Fibroblast of lung (primary cell): ENCODE measurements around the gene UCK2. TPM values are rescaled to one million over a fixed set of nuclear protein-coding genes. Genes with fewer than 3 reads are reported as not detected.
"Not testable (repeated sequence)": the region's sequence is repeated elsewhere in the genome, so short reads cannot be mapped to it uniquely, and the experiment has no call there.

ENCODE experiments used
- DNase-seq, 2 donors: peaks; one replicate each; pipeline versions ENCODE4 v3.0.0 to v3.0.0-alpha.2; 2010; ENCODE audit warnings: low read depth in 2 of 2
- H2AFZ ChIP-seq: 2 replicates; pipeline ENCODE4 v1.5.1; 2012; ENCODE audit warnings: low read length, control low read depth, inconsistent platforms
- H3K27ac ChIP-seq: 2 replicates; pipeline ENCODE4 v1.5.1; 2011; ENCODE audit warnings: low read length, control low read depth; ENCODE audit not compliant: insufficient read depth
- H3K27me3 ChIP-seq: 2 replicates; pipeline ENCODE4 v1.5.1; 2011; ENCODE audit warnings: mild to moderate bottlenecking, low read length; ENCODE audit not compliant: control insufficient read depth, insufficient read depth
- H3K36me3 ChIP-seq: 2 replicates; pipeline ENCODE4 v1.5.1; 2011; ENCODE audit warnings: low read length; ENCODE audit not compliant: control insufficient read depth, insufficient read depth
- H3K4me1 ChIP-seq: 2 replicates; pipeline ENCODE4 v1.5.1; 2011; ENCODE audit warnings: low read length; ENCODE audit not compliant: control insufficient read depth, insufficient read depth; ENCODE audit errors: extremely low read depth
- H3K4me2 ChIP-seq: 2 replicates; pipeline ENCODE4 v1.5.1; 2011; ENCODE audit warnings: low read length, control low read depth; ENCODE audit not compliant: insufficient read depth; ENCODE audit errors: extremely low read depth
- H3K4me3 ChIP-seq, 4 experiments: fragments of 200-600 bp in 1 of 4; sonication (generic) in 1 of 4; replicated peaks in 1 of 4; 2 replicates each; pipeline ENCODE4 v1.5.1; 2011 to 2016; ENCODE audit warnings: low read length in 4 of 4, low read depth in 3 of 4, mild to moderate bottlenecking in 3 of 4, control low read depth in 2 of 4, inconsistent platforms in 1 of 4, mixed read lengths in 1 of 4; ENCODE audit not compliant: insufficient read depth in 1 of 4; ENCODE audit errors: control extremely low read depth in 1 of 4
- H3K79me2 ChIP-seq: 2 replicates; pipeline ENCODE4 v1.5.1; 2012; ENCODE audit warnings: mild to moderate bottlenecking, low read length, inconsistent platforms; ENCODE audit not compliant: control insufficient read depth, insufficient read depth
- H3K9ac ChIP-seq: 2 replicates; pipeline ENCODE4 v1.5.1; 2011; ENCODE audit warnings: mild to moderate bottlenecking, low read length, control low read depth; ENCODE audit not compliant: insufficient read depth
- H3K9me3 ChIP-seq: 2 replicates; pipeline ENCODE4 v1.5.1; 2012; ENCODE audit warnings: low read depth, low read length; ENCODE audit not compliant: control insufficient read depth, insufficient read depth
- H4K20me1 ChIP-seq: 2 replicates; pipeline ENCODE4 v1.5.1; 2011; ENCODE audit warnings: low read length; ENCODE audit not compliant: control insufficient read depth, insufficient read depth; ENCODE audit errors: extremely low read depth
- EZH2 ChIP-seq: IDR thresholded peaks from 2 replicates; pipeline ENCODE4 v1.5.1; 2012; ENCODE audit warnings: low read length, control low read depth, mild to moderate bottlenecking; ENCODE audit errors: missing control alignments
- polyA minus RNA-seq: library from RNA; depleted of rRNA, polyadenylated mRNA; stranded (reverse); fragments of >200 nt; gene quantifications from 2 replicates; pipeline ENCODE4 v1.2.3, GENCODE V29; 2011; ENCODE audit warnings: low replicate concordance
- polyA plus RNA-seq, 2 donors: library from polyadenylated mRNA; depleted of rRNA in 1 of 2; stranded (reverse) in 1 of 2; unstranded in 1 of 2; fragments of >200 nt; gene quantifications; 2 replicates each; pipeline ENCODE4 v1.2.1, GENCODE V29; 2011 to 2012; ENCODE audit warnings: missing spikeins in 1 of 2
- total RNA-seq: library from RNA; depleted of rRNA; stranded (reverse); fragments of >200 nt; gene quantifications from 2 replicates; pipeline ENCODE4 v1.2.1, GENCODE V29; 2014
- TF ChIP-seq, protein P1 (sequence below), 2 donors: IDR thresholded peaks in 1 of 2; conservative IDR thresholded peaks in 1 of 2; 1 replicate in 1 of 2; 2 replicates in 1 of 2; pipeline ENCODE4 v1.5.1; 2011 to 2012; ENCODE audit warnings: low read length in 2 of 2, control low read depth in 1 of 2, inconsistent platforms in 1 of 2, low read depth in 1 of 2, mild to moderate bottlenecking in 1 of 2

The UCK2 gene
- 47.8 and 95.1 TPM in 2 replicates for total RNA-seq
- polyA plus RNA-seq, result 83.1 and 99.0 TPM in 2 replicates
- 70.8 and 95.7 TPM in 2 replicates for polyA plus RNA-seq (2012)
- polyA minus RNA-seq, result 87.6 and 123 TPM in 2 replicates

DNA sequence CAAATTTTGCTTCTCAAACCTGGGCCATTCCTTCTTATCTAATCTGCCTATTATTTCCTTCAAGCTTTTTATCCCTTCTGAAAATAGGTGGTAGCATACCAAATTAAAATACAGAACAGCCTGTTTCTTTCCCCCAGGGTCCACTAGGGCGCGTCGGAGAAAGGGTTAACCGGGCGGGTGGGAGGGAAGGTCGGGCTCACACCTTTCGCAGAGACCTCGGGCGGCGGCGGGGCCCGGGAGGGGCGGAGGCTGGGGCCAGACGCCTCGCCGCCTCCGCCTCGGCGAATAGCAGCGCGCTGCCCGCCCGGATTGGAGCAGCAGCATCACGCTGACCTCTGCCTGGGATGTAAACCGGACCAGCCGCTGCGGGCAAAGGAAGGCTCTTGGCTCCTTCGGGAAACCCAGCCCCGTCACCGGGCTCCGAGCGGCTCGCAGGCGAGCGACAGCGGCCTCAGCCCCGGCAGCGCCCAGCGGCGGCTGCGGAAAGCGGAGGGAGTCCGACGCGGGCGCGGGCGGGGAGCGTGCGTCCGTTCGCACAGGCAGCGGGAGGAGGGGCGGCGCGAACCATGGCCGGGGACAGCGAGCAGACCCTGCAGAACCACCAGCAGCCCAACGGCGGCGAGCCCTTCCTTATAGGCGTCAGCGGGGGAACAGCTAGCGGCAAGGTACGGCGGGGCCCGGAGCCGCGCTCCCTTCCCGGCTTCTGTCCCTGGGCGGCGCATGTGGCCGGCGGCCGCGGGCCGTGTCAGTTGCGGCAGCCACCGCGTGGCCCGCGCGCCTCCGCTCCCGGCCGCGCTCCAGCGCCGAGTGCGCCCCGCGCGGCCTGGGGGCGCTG lies at the start of gene UCK2:
Gene UCK2 (plus strand): TSS at position 347 of the 835 bp plus-strand sequence. CDS start 220 bp downstream, at position 567.
- DNase-seq, result peak; percentile 68 to 81
- peak within 1 kb of the TSS; percentile 58 for H2AFZ ChIP-seq
- peak within 1 kb of the TSS; percentile 73 for H3K4me2 ChIP-seq
- no peaks in the 10 kb centered on the region for H3K36me3 ChIP-seq
- peak within 1 kb of the TSS; percentile 96 for H3K27ac ChIP-seq
- H3K9me3 ChIP-seq, result no peaks in the 10 kb centered on the region
- no peaks in the 10 kb centered on the region for H4K20me1 ChIP-seq
- peaks cover 45% of the 10 kb centered on the region for H3K79me2 ChIP-seq
- peak within 1 kb of the TSS; percentile 71 to 86 (median 78) for H3K4me3 ChIP-seq
- TF ChIP-seq EZH2, result no peak
- TF ChIP-seq, protein P1, sequence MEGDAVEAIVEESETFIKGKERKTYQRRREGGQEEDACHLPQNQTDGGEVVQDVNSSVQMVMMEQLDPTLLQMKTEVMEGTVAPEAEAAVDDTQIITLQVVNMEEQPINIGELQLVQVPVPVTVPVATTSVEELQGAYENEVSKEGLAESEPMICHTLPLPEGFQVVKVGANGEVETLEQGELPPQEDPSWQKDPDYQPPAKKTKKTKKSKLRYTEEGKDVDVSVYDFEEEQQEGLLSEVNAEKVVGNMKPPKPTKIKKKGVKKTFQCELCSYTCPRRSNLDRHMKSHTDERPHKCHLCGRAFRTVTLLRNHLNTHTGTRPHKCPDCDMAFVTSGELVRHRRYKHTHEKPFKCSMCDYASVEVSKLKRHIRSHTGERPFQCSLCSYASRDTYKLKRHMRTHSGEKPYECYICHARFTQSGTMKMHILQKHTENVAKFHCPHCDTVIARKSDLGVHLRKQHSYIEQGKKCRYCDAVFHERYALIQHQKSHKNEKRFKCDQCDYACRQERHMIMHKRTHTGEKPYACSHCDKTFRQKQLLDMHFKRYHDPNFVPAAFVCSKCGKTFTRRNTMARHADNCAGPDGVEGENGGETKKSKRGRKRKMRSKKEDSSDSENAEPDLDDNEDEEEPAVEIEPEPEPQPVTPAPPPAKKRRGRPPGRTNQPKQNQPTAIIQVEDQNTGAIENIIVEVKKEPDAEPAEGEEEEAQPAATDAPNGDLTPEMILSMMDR (conservative IDR thresholded peaks at IDR 0.05 in 1 of 2, IDR thresholded peaks at IDR 0.05 in 1 of 2; ENCODE audit: low read depth in 1 of 2, low read length in 2 of 2), result no peak
- peak within 1 kb of the TSS; percentile 90 for H3K9ac ChIP-seq
- H3K27me3 ChIP-seq, result no peaks in the 10 kb centered on the region
- peaks cover 2% of the 10 kb centered on the region for H3K4me1 ChIP-seq

DNA sequence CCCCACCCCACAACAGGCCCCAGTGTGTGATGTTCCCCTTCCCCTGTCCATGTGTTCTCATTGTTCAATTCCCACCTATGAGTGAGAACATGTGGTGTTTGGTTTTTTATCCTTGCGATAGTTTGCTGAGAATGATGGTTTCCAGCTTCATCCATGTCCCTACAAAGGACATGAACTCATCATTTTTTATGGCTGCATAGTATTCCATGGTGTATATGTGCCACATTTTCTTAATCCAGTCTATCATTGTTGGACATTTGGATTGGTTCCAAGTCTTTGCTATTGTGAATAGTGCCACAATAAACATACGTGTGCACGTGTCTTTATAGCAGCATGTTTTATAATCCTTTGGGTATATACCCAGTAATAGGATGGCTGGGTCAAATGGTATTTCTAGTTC lies 49.2 kb upstream of the UCK2 start:
- H3K27me3 ChIP-seq, H2AFZ ChIP-seq, H4K20me1 ChIP-seq, H3K79me2 ChIP-seq, DNase-seq, H3K4me2 ChIP-seq, H3K27ac ChIP-seq, H3K9me3 ChIP-seq, H3K4me3 ChIP-seq, H3K9ac ChIP-seq, H3K4me1 ChIP-seq, H3K36me3 ChIP-seq: not testable (repeated sequence)

DNA sequence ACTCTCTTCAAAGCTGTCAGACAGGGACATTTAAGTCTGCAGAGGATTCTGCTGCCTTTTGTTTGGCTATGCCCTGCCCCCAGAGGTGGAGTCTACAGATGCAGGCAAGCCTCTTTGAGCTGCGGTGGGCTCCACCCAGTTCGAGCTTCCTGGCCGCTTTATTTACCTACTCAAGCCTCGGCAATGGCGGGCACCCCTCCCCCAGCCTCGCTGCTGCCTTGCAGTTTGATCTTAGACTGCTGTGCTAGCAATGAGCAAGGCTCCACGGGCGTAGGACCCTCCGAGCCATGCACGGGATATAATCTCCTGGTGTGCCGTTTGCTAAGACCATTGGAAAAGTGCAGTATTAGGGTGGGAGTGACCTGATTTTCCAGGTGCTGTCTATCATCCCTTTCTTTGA lies 43.9 kb upstream of the UCK2 start:
- H2AFZ ChIP-seq, H4K20me1 ChIP-seq, H3K9me3 ChIP-seq, H3K27me3 ChIP-seq, H3K27ac ChIP-seq, H3K4me1 ChIP-seq, H3K4me2 ChIP-seq, H3K4me3 ChIP-seq, H3K79me2 ChIP-seq, H3K9ac ChIP-seq, H3K36me3 ChIP-seq, DNase-seq: not testable (repeated sequence)

DNA sequence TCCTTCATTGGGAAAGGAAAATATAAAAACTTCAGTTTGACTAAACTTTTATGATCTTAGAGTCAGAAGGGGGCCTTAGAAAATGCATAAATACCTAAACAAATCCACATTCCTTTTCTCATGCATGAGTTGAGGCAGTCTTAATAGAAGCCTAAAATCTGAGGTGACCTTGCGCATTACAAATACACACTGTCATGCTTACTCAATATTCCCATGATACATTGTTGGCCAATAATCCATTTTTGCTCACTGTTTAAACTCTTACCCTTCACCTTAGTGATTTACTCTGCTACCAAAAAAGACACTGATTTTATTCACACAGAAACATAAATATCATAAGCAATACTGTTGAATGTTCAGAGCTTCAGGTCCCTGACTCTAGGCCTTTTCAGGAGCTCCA lies 39.7 kb upstream of the UCK2 start:
- Histone ChIP-seq H3K9me3 (no peaks in the 10 kb centered on the region), H3K79me2 (no peaks in the 10 kb centered on the region), H3K9ac (no peak overlapping the region), H3K27ac (no peak overlapping the region), H3K4me1 (no peaks in the 10 kb centered on the region), H3K27me3 (no peaks in the 10 kb centered on the region), H4K20me1 (no peaks in the 10 kb centered on the region), H3K4me2 (no peak overlapping the region), H3K4me3 (no peak overlapping the region), H3K36me3 (no peaks in the 10 kb centered on the region), H2AFZ (no peak overlapping the region)
- no peak for DNase-seq
- TF ChIP-seq, protein P1 (conservative IDR thresholded peaks at IDR 0.05 in 1 of 2, IDR thresholded peaks at IDR 0.05 in 1 of 2; ENCODE audit: low read depth in 1 of 2, low read length in 2 of 2), result no peak
- no peak for TF ChIP-seq EZH2
